Caco-2 (cell line): ENCODE results near the gene FAM186B. TPM values are rescaled to one million over a fixed set of nuclear protein-coding genes. Genes with fewer than 3 reads are reported as not detected.
A peak's percentile ranks its signal among the peaks of the same experiment; 100 is the strongest.

Source experiments
- BruUV-seq: library from RNA; stranded (reverse); fragments of 400-500 nt; replicated peaks from 2 replicates; lab custom pipeline; 2021; lab: Mats Ljungman, UMichigan
- CTCF ChIA-PET: fragments of 300-600 bp; sonication (Branson Sonifier 250); formaldehyde crosslinking; loops from one replicate; lab custom pipeline; 2022; ENCODE audit warnings: antibody characterized with exemption; lab: Charles Lee
- POLR2A ChIA-PET: fragments of 300-600 bp; sonication (Branson Sonifier 250); formaldehyde crosslinking; loops from one replicate; lab custom pipeline; 2022; ENCODE audit warnings: antibody characterized with exemption; lab: Charles Lee
- DNase-seq, 2 experiments: peaks; one replicate each; pipeline versions ENCODE4 v3.0.0 to v3.0.0-alpha.2; 2020 to 2022
- H3K27me3 ChIP-seq: replicated peaks from 2 replicates; pipeline ENCODE4 v1.6.0; 2011; ENCODE audit warnings: low read length; ENCODE audit not compliant: control insufficient read depth, insufficient read depth
- H3K36me3 ChIP-seq: 2 replicates; pipeline ENCODE4 v1.5.1; 2011; ENCODE audit warnings: low read length; ENCODE audit not compliant: control insufficient read depth, insufficient read depth
- H3K4me1 ChIP-seq: fragments of 250-450 bp; sonication (Bioruptor Pico); 2 replicates; pipeline ENCODE4 v1.5.1; 2020; ENCODE audit warnings: mild to moderate bottlenecking
- H3K4me3 ChIP-seq: 2 replicates; pipeline ENCODE4 v1.5.1; 2011; ENCODE audit warnings: low read depth, mild to moderate bottlenecking, control low read depth, low read length
- H3K9me3 ChIP-seq: fragments of 250-450 bp; sonication (Bioruptor Pico); 2 replicates; pipeline ENCODE4 v1.5.1; 2020; ENCODE audit warnings: mild to moderate bottlenecking, moderate library complexity
- H3K27ac Mint-ChIP-seq: one replicate; pipeline ENCODE4 v1.8.0; 2022; ENCODE audit warnings: mixed read lengths; ENCODE audit not compliant: unreplicated experiment
- H3K27me3 Mint-ChIP-seq: one replicate; pipeline ENCODE4 v1.8.0; 2022; ENCODE audit warnings: mixed read lengths; ENCODE audit not compliant: insufficient read depth, unreplicated experiment
- H3K36me3 Mint-ChIP-seq: one replicate; pipeline ENCODE4 v1.8.0; 2022; ENCODE audit warnings: mild to moderate bottlenecking, mixed read lengths; ENCODE audit not compliant: insufficient read depth, unreplicated experiment
- H3K4me1 Mint-ChIP-seq: one replicate; pipeline ENCODE4 v1.8.0; 2022; ENCODE audit warnings: low read depth, mixed read lengths; ENCODE audit not compliant: unreplicated experiment
- H3K4me3 Mint-ChIP-seq: one replicate; pipeline ENCODE4 v1.8.0; 2022; ENCODE audit warnings: mild to moderate bottlenecking, moderate library complexity, mixed read lengths; ENCODE audit not compliant: unreplicated experiment
- H3K9me3 Mint-ChIP-seq: one replicate; pipeline ENCODE4 v1.8.0; 2022; ENCODE audit warnings: mixed read lengths; ENCODE audit not compliant: unreplicated experiment
- intact Hi-C: fragments of 100-400 bp; cut with micrococcal nuclease; formaldehyde crosslinking; loops from one replicate; pipeline ENCODE4 v1.10.0; 2022; ENCODE audit not compliant: unreplicated experiment
- total RNA-seq: library from RNA; stranded (reverse); gene quantifications from 2 replicates; pipeline ENCODE4 v1.2.3, GENCODE V29; 2022
- TF ChIP-seq, protein P1 (sequence below), 2 experiments: fragments of 200-600 bp in 1 of 2; IDR thresholded peaks; 1 replicate in 1 of 2; 2 replicates in 1 of 2; pipeline versions ENCODE4 v1.5.1 to v1.8.0; 2011 to 2022; ENCODE audit warnings: antibody characterized with exemption in 1 of 2, control low read depth in 1 of 2, inconsistent platforms in 1 of 2, low read depth in 1 of 2, low read length in 1 of 2, mild to moderate bottlenecking in 1 of 2, moderate library complexity in 1 of 2; ENCODE audit not compliant: insufficient read depth in 1 of 2, severe bottlenecking in 1 of 2, unreplicated experiment in 1 of 2

The FAM186B gene
- total RNA-seq, 1 experiment from 2014 or later = 2.2 TPM

DNA sequence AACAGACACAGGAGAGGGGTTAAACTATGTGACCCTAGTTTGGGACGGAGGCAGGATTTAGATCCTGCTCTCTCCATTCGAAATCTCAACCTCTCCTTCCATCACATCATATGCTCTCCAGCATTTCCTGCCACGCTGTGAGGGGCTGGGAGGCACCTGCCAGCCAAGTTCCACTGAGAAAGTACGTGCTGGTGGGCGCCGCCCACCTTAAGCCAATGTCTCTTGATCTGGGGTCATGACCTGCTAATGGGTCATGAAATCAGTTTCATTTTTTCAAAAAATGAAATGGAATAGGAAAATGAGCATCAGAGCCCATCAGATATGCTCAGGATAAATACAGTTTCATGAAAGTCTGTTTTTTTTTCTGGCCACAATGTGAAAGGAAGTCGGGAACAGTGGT lies 44.7 kb downstream of the FAM186B start:
- ChIA-PET CTCF (no interaction called here), POLR2A (interaction anchor here (1.1 kb wide), 1 partner anchor 213 kb away, joined by 4 read pairs; no protein-coding TSS in a partner anchor)
- Mint-ChIP-seq H3K27me3 (no peaks in the 10 kb centered on the region), H3K4me1 (no peaks in the 10 kb centered on the region), H3K27ac (no peak overlapping the region), H3K36me3 (peaks cover 66% of the 10 kb centered on the region), H3K9me3 (no peaks in the 10 kb centered on the region), H3K4me3 (no peak overlapping the region)
- no peak overlapping the region for H3K4me3 ChIP-seq
- DNase-seq = no peak
- H3K4me1 ChIP-seq = no peaks in the 10 kb centered on the region
- H3K27me3 ChIP-seq = no peaks in the 10 kb centered on the region
- TF ChIP-seq, protein P1, sequence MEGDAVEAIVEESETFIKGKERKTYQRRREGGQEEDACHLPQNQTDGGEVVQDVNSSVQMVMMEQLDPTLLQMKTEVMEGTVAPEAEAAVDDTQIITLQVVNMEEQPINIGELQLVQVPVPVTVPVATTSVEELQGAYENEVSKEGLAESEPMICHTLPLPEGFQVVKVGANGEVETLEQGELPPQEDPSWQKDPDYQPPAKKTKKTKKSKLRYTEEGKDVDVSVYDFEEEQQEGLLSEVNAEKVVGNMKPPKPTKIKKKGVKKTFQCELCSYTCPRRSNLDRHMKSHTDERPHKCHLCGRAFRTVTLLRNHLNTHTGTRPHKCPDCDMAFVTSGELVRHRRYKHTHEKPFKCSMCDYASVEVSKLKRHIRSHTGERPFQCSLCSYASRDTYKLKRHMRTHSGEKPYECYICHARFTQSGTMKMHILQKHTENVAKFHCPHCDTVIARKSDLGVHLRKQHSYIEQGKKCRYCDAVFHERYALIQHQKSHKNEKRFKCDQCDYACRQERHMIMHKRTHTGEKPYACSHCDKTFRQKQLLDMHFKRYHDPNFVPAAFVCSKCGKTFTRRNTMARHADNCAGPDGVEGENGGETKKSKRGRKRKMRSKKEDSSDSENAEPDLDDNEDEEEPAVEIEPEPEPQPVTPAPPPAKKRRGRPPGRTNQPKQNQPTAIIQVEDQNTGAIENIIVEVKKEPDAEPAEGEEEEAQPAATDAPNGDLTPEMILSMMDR (IDR thresholded peaks at IDR 0.05; ENCODE audit: insufficient read depth in 1 of 2, low read depth in 1 of 2, low read length in 1 of 2, severe bottlenecking in 1 of 2, unreplicated experiment in 1 of 2) = no peak
- H3K9me3 ChIP-seq = no peaks in the 10 kb centered on the region
- intact Hi-C loops = no loop called here
- no TSS peak for BruUV-seq
- H3K36me3 ChIP-seq = peaks cover 9% of the 10 kb centered on the region

DNA sequence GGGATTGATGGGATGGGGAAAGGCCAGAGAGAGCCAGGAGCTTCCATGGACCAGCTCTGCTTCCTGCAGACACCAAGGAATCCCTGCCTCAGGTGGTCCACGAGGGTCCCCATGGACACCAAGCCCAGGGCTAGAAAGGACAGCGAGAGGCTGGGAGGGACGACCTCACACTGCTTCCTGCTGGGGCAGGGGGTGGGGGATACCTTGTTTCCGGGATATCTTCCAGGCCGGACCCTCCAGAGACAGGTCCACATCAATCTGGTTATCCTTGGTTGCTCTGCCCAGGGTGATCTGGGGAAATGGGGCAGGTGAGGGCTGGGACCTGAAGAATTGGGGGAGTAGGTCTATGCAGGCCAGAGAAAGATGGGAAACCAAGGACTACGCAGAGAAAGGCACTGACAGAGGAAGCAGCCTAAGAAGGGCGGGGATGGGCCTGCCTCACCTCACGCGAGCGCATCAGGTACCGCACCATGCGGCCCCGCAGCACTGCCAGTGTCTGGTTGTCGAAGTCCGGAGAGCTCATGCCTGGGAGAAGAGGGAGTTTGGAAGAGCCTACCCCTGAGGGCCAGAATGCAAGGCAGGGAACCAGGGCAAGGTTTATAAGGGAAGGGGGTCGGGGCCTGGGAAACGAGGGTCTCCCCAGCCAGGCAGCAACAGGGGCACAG lies 46.3 kb downstream of the FAM186B start:
- no peaks in the 10 kb centered on the region for H3K9me3 ChIP-seq
- ChIA-PET POLR2A (interaction anchor here (0.6 kb wide), 2 partner anchors 60 to 212 kb away, joined by 3 to 4 read pairs; no protein-coding TSS in a partner anchor), CTCF (interaction anchor here (1.5 kb wide), 1 partner anchor 21 kb away, joined by 5 read pairs; no protein-coding TSS in a partner anchor)
- H3K27me3 ChIP-seq = no peaks in the 10 kb centered on the region
- no peaks in the 10 kb centered on the region for H3K4me1 ChIP-seq
- H3K4me1 Mint-ChIP-seq = no peaks in the 10 kb centered on the region
- no peak overlapping the region for H3K4me3 ChIP-seq
- peaks cover 6% of the 10 kb centered on the region for H3K36me3 ChIP-seq
- no peak for DNase-seq
- no peaks in the 10 kb centered on the region for H3K27me3 Mint-ChIP-seq
- peaks cover 51% of the 10 kb centered on the region for H3K36me3 Mint-ChIP-seq
- H3K9me3 Mint-ChIP-seq = no peaks in the 10 kb centered on the region
- intact Hi-C loops = no loop called here
- TF ChIP-seq, protein P1 (IDR thresholded peaks at IDR 0.05; ENCODE audit: insufficient read depth in 1 of 2, low read depth in 1 of 2, low read length in 1 of 2, severe bottlenecking in 1 of 2, unreplicated experiment in 1 of 2) = no peak
- H3K4me3 Mint-ChIP-seq = no peak overlapping the region
- no peak overlapping the region for H3K27ac Mint-ChIP-seq
- no TSS peak for BruUV-seq

DNA sequence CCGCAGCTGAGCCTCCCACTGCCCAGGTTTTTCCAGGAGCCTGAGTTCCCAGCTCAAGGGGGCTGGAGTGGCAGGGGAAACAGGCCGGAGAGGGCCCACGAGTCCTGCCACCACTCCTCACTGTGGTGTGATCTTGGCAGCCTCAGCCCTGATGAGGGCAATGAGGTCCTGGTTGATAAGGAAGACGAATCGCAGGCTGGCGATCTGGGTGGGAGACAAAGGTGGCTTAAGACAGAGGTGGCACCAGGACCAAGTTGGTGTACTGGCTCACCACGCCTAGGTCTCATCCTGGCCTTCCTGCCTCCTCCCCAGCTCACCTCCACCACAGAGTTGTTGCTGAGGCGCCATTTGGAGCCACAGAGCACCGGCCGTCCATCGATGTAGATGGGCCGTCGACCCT lies 46.9 kb downstream of the FAM186B start:
- peaks cover 44% of the 10 kb centered on the region for H3K36me3 Mint-ChIP-seq
- H3K36me3 ChIP-seq = peaks cover 6% of the 10 kb centered on the region
- POLR2A ChIA-PET = no interaction called here
- TF ChIP-seq, protein P1 (IDR thresholded peaks at IDR 0.05; ENCODE audit: insufficient read depth in 1 of 2, low read depth in 1 of 2, low read length in 1 of 2, severe bottlenecking in 1 of 2, unreplicated experiment in 1 of 2) = no peak
- CTCF ChIA-PET = interaction anchor here (1.5 kb wide), 1 partner anchor 22 kb away, joined by 5 read pairs; no protein-coding TSS in a partner anchor
- H3K4me3 Mint-ChIP-seq = no peak overlapping the region
- no peaks in the 10 kb centered on the region for H3K4me1 ChIP-seq
- DNase-seq = no peak
- H3K27me3 Mint-ChIP-seq = no peaks in the 10 kb centered on the region
- BruUV-seq = TSS peak; percentile 20
- H3K27me3 ChIP-seq = no peaks in the 10 kb centered on the region
- no peaks in the 10 kb centered on the region for H3K9me3 ChIP-seq
- no peaks in the 10 kb centered on the region for H3K4me1 Mint-ChIP-seq
- no peak overlapping the region for H3K4me3 ChIP-seq
- H3K27ac Mint-ChIP-seq = no peak overlapping the region
- intact Hi-C loops = no loop called here
- no peaks in the 10 kb centered on the region for H3K9me3 Mint-ChIP-seq
